Skin of body (tissue), 2 donors: ENCODE measurements around the gene KIF4A. TPM values are rescaled to one million over a fixed set of nuclear protein-coding genes. Genes with fewer than 3 reads are reported as not detected.
A peak's percentile ranks its signal among the peaks of the same experiment; 100 is the strongest.
"Not testable (repeated sequence)": the region's sequence is repeated elsewhere in the genome, so short reads cannot be mapped to it uniquely, and the experiment has no call there.

ENCODE experiments used
- DNase-seq: peaks from one replicate; lab custom pipeline; 2025; lab: John Stamatoyannopoulos, UW
- total RNA-seq: library from RNA; depleted of rRNA; stranded (reverse); fragments of >200 nt; gene quantifications from one replicate; pipeline ENCODE4 v1.2.3, GENCODE V29; 2014

KIF4A gene, protein sequence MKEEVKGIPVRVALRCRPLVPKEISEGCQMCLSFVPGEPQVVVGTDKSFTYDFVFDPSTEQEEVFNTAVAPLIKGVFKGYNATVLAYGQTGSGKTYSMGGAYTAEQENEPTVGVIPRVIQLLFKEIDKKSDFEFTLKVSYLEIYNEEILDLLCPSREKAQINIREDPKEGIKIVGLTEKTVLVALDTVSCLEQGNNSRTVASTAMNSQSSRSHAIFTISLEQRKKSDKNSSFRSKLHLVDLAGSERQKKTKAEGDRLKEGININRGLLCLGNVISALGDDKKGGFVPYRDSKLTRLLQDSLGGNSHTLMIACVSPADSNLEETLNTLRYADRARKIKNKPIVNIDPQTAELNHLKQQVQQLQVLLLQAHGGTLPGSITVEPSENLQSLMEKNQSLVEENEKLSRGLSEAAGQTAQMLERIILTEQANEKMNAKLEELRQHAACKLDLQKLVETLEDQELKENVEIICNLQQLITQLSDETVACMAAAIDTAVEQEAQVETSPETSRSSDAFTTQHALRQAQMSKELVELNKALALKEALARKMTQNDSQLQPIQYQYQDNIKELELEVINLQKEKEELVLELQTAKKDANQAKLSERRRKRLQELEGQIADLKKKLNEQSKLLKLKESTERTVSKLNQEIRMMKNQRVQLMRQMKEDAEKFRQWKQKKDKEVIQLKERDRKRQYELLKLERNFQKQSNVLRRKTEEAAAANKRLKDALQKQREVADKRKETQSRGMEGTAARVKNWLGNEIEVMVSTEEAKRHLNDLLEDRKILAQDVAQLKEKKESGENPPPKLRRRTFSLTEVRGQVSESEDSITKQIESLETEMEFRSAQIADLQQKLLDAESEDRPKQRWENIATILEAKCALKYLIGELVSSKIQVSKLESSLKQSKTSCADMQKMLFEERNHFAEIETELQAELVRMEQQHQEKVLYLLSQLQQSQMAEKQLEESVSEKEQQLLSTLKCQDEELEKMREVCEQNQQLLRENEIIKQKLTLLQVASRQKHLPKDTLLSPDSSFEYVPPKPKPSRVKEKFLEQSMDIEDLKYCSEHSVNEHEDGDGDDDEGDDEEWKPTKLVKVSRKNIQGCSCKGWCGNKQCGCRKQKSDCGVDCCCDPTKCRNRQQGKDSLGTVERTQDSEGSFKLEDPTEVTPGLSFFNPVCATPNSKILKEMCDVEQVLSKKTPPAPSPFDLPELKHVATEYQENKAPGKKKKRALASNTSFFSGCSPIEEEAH
- total RNA-seq: 5.8 TPM

DNA sequence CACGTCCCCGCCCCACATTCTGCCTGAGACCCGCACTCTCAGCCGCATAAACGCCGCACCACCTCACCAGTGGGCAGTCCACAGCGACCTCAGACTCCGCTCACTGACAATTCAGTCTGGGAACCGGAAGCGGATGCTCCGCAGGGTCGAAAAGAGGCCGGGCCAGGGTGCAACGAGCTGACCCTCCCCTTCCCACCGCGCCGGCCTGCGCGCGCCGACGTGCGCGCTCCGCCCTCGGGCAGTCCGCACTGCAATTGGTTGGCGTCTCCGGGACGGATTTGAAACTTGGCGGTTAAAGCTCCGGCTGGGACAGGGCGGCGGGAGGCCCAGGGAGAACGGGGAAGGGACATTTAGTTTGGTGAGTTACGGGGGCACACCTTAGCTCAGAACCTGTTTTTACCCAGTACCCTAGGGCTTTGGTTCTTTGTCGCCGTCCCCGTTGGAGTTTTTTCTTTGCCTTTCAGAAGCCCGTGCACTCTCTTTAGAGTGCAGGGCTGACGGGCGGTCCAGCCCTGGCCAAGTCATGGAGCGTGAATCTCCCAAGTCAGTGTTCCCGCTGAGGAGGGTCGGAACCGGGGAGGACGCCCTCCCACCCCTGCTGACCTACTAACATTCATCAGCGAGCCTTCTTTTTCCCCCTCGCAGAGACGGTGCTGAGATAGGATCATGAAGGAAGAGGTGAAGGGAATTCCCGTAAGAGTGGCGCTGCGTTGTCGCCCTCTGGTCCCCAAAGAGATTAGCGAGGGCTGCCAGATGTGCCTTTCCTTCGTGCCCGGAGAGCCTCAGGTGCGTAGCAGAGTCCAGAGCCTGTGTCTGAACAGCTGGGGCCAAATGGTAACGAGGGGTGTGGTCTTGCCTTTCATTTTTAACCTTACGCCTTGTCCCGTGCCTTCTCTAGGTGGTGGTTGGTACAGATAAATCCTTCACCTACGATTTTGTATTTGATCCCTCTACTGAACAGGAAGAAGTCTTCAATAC, at the start of gene KIF4A, which contains the start of gene PDZD11:
Gene KIF4A (plus strand): TSS at position 312 of the 978 bp plus-strand sequence. CDS start 355 bp downstream, at position 667.
Gene PDZD11 (minus strand): TSS at position 135 of the 978 bp plus-strand sequence. CDS start 586 bp downstream, outside the sequence.
- DNase-seq: peak; percentile 77

DNA sequence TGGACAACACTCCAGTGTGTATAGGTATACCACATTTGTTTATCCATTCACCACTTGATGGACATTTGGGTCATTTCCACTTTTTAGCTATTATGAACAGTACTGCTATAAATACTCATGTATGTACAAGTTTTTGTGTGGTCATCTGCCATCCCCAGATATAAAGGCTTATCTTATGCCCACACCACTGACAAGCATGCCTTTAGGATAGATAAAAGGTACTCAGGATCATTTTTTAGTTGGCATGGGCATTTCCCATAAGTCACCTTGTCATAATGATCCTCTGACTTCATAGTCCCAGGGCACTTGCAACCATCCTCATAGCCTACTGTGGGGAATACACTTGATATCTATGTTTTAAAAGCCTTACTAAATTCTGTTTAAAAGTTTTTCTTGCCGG, 49.2 kb upstream of the KIF4A start:
- no peak for DNase-seq

DNA sequence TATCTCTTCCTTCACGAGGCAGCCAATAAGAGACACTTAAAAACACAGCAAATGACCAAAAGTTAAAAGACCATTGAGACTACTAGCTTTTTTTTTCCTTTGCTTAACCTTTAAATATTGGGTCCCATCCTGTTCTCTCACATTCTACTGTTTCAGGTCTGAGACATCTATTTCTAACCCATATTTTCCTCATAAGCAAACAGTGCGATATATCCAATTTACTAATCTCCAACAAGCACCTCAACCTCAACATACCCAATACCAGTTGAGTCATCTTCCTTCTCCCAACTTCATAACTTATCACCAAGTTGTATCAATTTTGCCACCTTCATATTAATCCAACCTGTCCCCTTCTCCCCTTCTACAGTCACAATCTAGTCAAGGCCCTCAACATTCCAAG, 48.4 kb upstream of the KIF4A start:
- DNase-seq: no peak

DNA sequence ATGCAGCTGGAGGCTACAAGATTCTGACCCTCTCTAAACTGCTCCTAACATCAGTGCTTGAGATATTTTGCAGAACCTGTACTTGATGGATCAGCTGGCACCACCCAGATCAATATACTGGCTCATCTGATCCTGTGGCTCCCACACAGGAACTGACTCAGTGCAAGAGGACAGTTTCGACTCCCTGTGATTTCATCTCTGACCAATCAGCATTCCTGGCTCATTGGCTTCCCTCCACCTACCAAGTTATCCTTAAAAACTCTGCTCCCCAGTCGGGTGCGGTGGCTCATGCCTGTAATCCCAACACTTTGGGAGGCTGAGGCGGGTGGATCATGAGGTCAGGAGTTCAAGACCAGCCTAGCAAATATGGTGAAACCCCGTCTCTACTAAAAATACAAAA, 46.3 kb upstream of the KIF4A start:
- not testable (repeated sequence) for DNase-seq

DNA sequence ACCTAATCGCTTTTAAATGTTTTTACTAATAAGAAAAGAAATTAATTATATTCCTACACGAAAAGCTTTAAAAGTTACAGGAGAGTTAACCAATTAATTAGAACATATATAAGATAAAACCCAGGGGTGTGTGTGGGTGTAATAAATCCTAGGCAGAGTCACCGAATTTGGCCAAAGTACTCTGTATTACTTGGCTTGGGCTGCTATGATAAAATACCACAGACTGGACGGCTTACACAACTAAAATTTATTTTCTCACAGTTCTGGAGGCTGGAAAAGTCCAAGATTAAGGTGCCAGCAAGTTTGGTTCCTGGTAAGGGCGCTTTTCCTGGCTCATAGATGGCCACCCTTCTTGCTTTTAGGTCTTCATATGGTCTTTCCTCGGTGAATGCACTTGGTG, 45.0 kb upstream of the KIF4A start:
- DNase-seq: no peak

DNA sequence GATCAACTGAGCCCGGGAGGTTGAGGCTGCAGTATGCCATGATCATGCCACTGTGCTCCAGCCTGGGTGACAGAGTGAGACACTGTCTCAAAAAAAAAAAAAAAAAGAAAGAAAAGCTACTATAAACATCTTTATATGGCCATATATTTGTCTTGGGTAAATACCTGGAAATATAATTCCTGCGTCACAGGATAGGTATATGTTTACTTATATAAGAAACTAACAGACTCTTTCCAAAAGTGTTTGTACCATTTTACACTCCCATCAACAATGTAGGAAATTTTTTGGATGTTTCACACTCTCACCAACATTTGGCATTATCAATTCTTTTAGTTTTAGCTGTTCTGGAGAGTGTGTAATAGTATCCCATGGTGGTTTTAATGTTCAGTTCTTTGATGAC, 42.7 kb upstream of the KIF4A start:
- no peak for DNase-seq

DNA sequence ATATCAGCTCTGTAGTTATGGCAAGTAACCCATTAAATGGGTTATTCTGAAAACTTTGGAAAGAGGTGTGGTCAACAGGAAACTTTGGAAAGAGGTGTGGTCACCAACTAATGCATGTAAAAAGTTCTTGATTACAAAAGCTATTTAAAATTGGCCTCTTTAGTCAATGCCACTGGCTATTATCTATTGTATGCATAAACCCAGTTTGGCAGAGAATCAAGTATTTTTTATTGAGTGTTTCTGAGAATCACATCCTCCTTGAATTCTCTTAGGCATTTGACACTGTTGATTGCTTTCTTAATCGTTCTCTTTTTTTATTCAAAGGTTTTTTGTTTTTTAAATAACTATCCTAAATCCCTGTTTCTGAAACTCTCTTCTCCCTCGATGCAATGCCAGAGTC, 37.4 kb upstream of the KIF4A start:
- DNase-seq: no peak

DNA sequence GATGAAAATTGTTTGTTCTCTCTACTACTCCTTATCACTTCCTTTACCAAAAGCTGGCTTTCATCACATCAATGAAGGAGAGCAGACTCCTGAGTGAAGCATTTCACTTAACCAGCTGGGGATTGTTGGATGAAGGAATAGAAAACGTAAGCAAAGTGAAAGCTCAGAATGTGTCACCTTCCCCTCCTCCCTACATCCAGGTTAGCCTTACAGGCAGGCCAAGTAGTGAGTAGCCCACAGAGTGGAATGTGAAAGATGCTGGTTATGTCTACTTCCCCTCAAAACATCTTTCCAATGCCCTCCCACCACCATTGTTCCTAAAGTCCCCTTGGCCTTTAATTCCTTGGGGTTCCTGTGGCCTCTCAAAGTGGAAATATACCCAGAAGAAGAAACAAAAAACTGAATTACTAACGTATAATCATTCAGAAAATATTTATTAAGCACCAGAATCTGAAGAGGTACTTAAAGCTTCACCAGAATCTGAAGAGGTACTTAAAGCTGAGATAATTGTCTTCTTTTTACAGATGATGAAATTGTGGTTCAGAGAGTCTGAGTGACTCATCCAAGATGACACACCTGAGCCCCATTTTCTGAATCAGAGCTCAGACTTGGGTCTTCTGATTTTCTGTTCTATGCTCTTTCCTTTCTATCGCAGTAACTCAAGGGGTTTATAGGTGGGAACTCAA, 36.4 kb upstream of the KIF4A start:
- DNase-seq: no peak

DNA sequence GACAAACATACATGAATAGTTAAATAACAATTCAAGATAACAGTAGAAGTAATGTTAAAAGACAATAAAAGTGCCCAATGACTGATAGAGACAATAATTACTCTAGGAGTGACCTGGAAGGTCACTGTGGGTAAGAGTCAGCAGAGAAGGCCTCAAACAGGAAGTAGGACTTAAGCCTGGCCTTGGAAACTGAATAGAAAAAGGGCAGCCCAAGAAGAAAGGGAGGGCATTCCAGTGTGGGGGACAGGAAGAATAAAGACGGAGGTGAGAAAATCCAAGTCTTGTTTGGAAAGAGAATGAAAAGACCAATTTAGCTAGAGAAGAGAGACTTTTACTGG, 35.9 kb upstream of the KIF4A start:
- DNase-seq: no peak

DNA sequence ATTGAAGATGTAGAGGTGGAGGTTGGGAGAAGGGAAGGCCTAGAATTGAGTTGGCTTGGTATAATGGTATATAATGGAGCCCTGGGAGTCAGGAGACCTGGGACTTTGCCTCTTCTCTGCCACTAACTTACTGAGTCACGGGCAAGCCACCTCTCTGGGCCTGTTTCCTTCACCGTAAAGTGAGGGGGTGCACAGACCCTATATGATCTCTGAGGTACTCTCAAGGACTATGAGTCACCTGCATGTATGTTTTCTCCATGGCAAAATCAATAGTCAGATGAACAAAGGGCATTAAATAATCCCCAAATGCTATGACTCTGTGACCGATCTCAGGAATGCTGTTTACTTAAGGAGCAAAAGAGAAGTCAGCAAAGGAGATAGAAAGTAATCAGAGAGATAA, 35.0 kb upstream of the KIF4A start:
- no peak for DNase-seq

DNA sequence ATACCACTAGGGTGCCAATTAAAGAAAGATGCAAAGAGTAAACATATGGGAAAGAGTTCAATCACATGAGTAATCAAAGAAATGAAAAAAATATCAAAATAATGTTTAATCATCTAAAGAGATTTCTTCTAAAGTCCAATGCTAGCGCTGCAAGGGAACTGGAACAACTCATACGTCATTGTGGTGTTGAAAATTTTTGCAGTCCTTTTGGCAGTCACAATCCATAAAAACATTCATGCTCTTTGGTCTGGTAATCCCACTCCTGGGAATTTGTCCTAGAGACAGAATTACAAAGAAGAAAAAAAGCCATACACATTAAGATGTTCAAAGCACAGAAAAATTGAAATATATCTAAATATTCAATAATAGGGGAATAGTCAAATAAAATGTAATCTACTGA, 34.5 kb upstream of the KIF4A start:
- no peak for DNase-seq

DNA sequence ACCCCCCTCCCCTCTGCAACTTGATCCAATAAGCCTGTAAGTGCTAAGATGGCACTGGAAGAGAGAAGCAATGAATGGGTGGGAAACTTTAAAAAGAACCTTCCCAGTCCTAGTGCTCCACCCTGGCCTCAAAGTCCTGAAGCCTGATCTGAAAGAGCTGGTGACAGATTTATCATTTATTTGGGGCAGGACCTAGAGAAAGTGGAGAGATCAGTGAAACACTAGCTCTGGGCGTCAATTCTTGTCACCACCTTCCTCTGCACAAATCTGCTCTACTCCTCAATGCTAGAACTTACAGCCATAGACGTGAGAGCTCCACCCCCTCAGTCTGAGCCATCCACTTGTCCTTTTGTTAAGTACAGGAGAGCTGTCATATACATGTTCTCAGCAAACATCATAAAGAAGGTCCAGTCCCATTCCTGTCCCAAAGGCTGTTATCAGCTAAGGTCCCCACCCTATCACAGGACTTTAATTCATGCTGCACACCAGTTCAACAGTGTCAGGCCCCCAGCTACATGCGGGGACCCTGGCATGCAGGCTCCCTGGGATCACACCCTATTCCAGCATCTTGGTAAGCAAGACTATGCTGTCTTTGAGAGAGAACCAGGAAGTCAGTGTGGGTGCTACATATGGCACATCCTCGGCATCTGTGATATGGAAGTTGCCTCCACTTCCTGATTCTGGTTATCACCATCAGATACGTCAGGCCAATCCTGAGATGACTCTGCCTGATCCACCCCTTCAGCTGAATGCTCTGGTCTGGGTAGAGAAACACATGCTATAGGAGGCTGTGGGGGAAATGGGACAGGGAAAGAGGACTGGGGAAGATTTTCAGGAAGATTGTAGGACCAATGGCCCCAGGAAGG, 32.2 kb upstream of the KIF4A start:
- DNase-seq: no peak

DNA sequence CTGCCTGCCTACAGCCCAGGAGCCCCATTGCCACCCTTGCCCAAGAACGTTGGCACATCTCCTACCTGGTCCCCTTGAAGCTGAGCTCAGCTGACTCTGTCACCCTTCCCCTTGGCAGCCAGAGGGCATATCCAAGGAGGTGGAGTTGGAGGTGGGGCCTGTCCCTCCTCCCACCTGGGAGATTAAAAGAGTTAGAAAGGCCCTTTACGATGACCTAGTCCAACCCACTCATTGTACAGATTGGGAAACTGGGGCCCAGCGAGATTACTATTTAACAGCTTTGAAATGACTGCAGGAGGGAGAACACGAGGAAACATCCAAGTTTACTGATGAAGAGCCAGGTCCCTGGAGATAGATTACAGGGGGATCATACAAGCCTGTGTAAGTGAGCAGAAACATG, 29.8 kb upstream of the KIF4A start, which contains the start of gene P2RY4:
Gene P2RY4 (minus strand): TSS at position 101 of the 400 bp plus-strand sequence. CDS start 580 bp downstream, outside the sequence.
- DNase-seq: no peak

DNA sequence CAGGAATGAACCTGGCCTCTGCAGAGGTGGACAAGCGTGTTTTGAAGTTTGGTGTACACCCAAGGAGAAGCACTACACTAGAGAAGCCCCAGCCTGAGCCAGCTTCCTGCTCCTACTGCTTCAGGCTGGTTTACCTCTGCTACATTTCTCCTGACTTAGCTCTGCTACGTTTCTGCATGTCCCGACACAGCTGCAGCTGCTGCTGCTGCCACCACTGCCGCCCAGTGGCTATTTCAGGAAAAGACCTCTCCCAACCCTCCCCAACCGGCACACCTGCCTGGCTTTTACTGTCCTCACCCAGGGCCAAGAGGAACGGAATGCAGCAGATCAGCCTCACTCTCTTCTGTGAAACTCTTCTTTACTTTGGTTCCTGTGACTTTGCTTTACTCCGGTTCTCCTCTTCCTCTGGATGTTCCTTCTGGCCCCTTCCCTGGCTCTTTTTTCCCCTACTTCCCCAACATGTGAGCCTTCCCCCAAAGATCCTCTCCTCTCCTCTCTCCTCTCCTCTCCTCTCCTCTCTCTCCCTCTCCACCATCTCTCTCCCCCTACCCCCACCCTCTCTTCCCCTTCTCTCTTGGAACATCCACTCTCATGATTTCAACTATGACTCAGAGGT, 26.8 kb upstream of the KIF4A start:
- DNase-seq: no peak

DNA sequence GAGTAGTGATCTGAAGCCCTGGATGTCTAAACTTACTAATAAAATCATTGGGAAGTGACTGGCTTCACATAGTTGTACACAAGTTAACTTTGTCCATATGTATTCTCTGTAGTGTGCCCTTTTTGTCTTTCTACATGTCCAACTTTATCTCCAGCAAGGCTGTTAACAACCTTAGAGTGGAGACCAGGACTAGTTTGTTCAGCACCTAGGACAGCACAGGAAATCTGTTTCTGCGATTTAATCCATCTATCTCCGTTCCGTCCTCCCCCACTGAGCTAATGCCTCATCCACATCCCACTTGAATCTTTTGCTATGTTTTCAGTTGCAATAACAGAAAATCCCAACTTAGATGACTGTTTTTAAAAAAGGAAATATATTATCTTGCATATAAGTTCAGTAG, 25.1 kb upstream of the KIF4A start:
- no peak for DNase-seq

DNA sequence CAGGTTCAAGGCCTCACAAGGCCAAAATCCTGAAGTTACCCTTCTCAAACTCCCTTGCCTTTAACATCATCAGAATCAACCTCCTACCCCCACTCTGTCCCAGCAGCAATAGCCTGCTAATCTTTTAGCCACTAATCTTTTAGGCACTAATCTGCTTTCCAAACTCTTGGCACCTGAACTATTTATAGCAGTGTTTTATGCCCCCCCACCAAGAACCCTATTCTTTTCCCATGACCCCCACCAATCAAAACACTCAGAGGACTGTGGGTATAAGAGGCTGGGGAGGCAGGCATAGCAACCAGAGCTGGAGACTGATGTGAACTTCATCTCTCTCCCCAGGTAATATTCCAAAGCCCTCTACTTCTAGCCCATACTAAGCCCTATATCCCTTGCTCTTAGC, 21.9 kb upstream of the KIF4A start, which contains the start of gene ARR3:
Gene ARR3 (plus strand): TSS at position 301 of the 400 bp plus-strand sequence. CDS start 1,052 bp downstream, outside the sequence.
- no peak for DNase-seq

DNA sequence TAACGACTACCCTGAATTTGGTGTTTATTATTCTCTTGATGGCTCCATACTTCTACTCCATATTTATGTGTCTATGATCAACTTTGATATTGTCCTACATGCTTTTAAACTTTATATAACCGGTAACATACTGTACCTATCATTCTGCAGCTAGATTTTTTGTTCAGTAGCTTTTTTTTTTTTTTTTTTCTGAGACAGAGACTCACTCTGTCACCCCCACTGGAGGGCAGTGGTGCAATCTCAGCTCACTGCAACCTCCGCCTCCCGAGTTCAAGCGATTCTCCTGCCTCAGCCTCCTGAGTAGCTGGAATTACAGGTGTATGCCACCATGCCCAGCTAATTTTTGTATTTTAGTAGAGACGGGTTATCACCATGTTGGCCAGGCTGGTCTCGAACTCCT, 15.9 kb upstream of the KIF4A start:
- DNase-seq: not testable (repeated sequence)

DNA sequence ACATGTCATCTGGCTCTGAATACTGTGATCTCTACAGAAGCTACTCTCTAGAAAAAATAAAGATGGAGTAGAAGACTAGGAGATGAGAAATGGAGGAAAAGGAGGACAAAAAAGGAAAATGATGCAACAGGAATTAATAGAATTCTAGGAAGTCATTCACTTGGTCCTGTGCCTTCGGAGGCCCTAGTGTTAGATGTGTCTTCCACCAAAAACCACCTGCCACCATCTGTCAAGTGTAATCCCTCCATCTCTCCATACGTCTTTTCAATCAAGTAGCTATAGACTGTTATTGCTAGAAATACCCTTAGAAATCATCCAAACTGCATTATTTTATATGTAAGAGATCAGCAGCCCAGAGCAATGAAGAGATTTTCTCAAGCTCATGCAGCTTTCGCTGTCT, 10.8 kb upstream of the KIF4A start:
- no peak for DNase-seq
